Measurements from ENCODE around the gene USP5.

Gene USP5, protein sequence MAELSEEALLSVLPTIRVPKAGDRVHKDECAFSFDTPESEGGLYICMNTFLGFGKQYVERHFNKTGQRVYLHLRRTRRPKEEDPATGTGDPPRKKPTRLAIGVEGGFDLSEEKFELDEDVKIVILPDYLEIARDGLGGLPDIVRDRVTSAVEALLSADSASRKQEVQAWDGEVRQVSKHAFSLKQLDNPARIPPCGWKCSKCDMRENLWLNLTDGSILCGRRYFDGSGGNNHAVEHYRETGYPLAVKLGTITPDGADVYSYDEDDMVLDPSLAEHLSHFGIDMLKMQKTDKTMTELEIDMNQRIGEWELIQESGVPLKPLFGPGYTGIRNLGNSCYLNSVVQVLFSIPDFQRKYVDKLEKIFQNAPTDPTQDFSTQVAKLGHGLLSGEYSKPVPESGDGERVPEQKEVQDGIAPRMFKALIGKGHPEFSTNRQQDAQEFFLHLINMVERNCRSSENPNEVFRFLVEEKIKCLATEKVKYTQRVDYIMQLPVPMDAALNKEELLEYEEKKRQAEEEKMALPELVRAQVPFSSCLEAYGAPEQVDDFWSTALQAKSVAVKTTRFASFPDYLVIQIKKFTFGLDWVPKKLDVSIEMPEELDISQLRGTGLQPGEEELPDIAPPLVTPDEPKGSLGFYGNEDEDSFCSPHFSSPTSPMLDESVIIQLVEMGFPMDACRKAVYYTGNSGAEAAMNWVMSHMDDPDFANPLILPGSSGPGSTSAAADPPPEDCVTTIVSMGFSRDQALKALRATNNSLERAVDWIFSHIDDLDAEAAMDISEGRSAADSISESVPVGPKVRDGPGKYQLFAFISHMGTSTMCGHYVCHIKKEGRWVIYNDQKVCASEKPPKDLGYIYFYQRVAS

DNA sequence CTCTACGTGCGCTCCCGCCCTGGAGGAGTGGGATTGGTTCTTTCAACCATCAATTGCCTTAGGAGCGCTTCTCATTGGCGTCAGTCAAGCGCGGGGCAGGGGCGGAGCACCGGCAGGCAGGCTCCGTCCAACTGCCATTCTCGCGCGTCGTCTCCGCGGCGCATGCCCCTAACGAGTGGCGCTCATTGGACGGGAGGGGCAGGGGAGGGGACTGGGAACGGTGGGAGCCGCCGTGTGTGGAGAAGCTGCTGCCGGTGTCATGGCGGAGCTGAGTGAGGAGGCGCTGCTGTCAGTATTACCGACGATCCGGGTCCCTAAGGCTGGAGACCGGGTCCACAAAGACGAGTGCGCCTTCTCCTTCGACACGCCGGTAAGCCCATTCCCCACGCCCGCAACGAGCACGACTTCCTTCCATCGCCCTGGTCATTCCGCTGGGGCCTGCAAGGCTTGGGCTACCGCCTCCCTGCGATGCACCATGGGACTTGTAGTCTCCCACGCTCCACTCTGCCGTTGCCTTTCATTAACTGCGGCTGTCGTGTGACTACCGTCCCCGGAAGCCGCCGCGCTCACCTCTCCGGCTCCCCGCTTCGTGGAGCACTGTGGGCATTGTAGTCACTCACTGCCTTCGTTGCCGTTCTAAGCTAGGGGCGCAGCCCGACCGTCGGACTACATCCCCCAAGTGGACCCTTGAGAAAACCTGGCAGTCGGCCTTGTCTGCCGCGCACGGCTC is at the start of gene USP5:
USP5 (plus strand) TSS at position 230 of the 730 bp plus-strand sequence; CDS start at position 260, 30 bp downstream.
- peak; percentile 100 for DNase-seq

DNA sequence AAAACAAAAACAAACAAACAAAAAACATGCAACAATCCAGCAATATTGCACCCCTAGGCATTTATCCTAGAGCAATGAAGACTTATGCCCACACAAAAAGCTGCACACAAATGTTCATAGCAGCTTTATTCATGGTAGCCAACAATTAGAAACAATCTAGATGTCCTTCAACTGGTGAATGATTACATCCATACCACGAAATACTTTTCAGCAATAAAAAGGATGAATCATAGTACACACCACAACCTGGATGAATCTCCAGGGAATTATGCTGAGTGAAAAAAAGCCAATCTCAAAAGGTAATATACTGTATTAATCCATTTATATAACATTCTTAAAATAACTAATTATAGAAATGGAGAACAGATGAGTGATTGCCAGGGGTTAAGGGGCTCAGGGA is 44.8 kb upstream of the USP5 start:
- DNase-seq, result no peak

DNA sequence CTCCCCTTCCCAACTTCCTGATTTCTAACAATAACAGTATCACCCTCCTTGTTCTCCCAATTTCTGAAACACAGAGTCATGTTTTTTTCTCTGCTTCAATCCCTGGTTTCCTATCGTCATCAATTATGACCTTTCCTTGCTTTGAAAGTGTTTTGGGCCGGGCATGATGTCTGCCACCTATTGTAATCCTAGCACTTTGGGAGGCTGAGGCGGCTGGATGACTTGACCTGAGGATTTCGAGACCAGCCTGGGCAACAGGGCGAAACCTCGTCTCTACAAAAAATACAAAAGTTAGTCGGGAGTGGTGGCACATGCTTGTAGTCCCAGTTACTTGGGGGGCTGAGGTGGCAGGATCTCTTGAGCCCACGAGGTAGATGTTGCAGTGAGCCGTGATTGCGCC is 42.9 kb upstream of the USP5 start:
- DNase-seq, result no peak

DNA sequence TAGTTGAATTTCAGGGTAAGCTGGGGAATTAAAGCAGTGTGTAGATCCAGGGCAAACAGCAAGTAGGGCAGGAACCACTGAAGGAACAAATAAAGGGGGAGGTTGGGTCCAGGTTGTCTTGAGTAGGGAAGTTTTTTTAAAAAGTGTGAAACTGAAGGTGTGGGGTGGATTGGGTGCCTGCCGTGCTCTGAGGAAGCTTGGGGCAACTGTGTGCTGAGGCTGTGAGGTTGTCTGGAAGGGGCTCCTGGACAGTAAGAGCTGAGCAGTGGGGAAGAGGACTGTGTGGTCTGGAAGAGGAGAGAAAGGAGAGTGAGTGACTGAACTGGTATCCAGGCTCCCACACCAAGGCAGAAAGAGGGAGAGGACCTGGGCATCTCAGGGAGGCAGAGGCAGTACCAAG is 41.2 kb upstream of the USP5 start:
- DNase-seq, result peak; percentile 56

DNA sequence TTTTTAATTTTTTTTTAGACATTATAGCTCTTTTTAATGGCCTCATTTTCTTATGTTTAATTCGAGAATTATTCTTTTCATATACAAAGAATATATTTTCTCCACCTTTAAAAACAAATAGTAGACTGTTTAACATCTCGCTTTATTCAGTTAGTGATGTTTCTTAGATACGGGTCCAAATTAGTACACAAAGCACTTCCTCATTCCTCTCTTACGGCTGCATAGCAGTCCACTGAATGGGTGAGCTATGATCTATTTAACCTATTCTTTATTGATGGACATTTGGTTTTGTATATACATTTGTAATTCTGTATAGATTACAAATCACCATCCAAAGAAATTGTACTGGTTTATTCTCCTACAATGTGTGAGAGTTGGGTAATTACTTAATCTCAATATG is 38.6 kb upstream of the USP5 start:
- DNase-seq, result no peak

DNA sequence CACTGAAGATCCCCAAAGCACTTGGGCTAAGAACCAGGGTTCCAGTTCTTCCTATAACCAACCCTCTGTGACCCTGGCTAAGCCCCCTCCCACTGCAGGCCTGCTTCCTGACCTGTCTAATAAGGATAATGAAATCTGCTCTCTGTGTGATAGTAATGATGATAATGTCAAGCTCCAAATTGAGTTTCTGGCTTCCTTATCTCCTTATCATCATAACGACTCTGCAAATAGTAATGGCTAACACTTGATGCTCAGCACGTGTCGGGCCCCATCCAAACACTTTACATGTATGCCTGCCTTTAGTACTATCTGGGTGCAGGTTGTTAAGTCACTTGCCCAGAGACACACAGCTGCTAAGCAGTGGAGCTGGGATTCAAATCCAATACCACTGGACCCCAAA is 35.4 kb upstream of the USP5 start:
- DNase-seq, result no peak

DNA sequence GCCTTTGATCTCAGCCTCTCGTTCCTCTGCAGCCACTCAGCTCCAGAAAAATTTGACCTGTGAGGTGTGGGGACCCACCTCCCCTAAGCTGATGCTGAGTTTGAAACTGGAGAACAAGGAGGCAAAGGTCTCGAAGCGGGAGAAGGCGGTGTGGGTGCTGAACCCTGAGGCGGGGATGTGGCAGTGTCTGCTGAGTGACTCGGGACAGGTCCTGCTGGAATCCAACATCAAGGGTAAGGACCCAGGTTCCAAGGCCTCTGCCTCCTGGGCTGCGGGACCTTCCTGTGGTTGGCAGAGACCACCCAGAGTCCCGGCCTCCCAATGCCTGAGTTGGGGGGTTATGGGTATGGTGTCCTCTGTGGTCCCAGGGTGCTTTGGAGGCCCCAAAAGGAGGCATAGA is 34.9 kb upstream of the USP5 start:
- DNase-seq, result no peak

DNA sequence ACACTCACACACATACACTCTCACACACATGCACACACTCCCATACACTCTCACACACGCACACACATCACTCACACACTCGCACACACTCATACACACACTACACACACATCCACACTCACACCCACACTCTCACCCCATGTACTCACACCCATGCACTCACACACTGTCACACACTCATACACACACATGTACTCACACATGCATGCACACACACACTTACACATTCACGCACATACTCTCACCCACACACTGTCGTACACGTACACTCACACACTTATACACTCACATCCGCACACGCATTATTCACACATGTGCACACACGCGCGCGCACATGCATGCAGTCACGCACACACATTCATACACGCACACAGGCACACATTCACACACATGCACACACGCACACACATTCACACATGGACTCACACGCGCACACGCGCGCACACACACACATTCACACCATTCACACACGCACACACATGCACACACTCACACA is 34.2 kb upstream of the USP5 start:
- DNase-seq, result no peak

DNA sequence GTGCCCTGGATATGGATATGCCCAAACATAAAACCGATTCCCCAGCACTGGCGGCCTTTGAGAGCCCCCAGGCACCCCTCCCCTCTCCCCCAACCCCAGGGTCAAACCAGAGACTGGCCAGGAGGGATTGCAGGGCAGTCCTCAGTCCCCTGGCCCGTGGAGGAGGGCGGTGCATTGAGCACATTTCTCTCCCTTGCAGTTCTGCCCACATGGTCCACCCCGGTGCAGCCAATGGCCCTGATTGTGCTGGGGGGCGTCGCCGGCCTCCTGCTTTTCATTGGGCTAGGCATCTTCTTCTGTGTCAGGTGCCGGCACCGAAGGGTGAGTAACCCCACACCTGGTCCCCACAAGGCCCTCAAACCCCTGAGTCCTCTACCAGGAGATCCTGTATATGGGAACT is 33.7 kb upstream of the USP5 start:
- peak; percentile 68 for DNase-seq

DNA sequence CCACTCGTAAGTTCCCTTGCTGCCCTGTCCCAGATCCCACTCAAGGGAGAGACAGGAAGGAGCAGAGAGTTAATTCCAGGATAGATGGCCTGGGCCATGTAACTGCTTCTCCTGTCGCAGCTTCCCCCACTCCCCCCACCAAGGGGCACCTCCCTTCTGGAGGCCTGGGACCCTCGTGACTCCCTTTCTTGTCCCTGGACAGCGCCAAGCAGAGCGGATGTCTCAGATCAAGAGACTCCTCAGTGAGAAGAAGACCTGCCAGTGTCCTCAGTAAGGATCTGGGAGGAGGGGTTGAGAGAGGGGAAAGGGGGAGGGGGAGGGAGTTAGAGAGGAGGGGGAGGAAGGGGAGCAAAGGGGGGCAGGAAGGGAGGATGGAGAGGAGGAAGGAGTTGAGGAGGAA is 33.3 kb upstream of the USP5 start:
- DNase-seq, result no peak

DNA sequence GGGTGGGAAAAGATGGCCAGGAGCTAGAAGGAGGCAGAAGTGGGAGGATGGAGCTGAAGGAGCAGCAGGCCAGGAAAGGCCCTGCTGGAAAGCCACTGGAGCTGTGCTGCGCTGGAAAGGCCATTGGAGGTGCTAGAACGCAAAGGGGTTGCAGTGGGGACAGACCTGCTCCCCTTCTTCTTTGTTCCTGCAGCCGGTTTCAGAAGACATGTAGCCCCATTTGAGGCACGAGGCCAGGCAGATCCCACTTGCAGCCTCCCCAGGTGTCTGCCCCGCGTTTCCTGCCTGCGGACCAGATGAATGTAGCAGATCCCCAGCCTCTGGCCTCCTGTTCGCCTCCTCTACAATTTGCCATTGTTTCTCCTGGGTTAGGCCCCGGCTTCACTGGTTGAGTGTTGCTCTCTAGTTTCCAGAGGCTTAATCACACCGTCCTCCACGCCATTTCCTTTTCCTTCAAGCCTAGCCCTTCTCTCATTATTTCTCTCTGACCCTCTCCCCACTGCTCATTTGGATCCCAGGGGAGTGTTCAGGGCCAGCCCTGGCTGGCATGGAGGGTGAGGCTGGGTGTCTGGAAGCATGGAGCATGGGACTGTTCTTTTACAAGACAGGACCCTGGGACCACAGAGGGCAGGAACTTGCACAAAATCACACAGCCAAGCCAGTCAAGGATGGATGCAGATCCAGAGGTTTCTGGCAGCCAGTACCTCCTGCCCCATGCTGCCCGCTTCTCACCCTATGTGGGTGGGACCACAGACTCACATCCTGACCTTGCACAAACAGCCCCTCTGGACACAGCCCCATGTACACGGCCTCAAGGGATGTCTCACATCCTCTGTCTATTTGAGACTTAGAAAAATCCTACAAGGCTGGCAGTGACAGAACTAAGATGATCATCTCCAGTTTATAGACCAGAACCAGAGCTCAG is 32.6 kb upstream of the USP5 start:
- DNase-seq, result peak; percentile 60

DNA sequence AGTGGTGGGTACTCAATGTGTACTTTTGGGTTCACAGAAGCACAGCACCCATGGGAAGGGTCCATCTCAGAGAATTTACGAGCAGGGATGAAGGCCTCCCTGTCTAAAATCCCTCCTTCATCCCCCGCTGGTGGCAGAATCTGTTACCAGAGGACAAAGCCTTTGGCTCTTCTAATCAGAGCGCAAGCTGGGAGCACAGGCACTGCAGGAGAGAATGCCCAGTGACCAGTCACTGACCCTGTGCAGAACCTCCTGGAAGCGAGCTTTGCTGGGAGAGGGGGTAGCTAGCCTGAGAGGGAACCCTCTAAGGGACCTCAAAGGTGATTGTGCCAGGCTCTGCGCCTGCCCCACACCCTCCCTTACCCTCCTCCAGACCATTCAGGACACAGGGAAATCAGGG is 31.8 kb upstream of the USP5 start:
- DNase-seq, result peak; percentile 51

DNA sequence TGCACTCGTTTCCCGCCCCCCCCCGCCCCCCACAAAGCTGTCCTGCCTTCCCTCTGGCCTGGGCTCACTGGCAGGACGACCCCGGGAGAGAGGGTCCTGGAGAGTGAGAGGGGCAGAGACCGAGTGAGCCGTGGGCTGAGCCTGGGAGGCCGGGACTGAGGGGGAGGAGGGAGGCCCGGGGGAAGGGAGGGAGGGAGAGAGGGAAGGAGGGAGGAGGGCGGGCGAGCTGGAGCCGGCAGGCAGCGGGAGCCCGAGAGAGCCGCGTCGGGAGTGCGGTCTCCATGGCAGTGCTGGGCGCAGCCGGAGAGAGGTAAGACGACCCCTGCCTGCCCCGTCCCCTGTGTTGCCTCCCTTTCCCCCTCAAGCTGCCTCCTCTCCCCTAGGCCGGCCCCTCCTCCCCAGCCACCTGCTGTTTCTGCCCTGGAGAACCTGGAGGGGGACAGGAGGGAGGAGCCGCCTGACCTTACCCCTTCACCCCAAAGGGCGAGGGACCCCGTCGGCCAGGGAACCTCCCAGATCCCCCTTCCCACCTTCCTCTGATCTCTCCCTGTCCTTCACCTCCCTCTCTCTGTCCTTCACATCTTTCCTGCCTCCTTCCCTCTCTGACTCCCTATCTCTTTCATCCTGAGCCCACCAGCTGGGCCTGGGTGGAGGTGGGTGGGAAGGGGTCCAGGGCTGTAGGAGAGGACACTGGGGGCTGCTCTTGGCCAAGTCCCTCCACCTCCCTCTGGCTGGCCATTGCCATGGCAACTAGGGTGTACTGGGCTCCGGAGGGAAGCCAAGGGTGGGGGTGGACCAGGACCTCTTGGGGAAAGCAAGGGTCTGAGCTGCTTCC is 30.1 kb upstream of the USP5 start, which contains the start of gene GPR162:
GPR162 (plus strand) TSS at position 231 of the 835 bp plus-strand sequence. CDS start 2,078 bp downstream, outside the sequence.
- peak; percentile 94 for DNase-seq

DNA sequence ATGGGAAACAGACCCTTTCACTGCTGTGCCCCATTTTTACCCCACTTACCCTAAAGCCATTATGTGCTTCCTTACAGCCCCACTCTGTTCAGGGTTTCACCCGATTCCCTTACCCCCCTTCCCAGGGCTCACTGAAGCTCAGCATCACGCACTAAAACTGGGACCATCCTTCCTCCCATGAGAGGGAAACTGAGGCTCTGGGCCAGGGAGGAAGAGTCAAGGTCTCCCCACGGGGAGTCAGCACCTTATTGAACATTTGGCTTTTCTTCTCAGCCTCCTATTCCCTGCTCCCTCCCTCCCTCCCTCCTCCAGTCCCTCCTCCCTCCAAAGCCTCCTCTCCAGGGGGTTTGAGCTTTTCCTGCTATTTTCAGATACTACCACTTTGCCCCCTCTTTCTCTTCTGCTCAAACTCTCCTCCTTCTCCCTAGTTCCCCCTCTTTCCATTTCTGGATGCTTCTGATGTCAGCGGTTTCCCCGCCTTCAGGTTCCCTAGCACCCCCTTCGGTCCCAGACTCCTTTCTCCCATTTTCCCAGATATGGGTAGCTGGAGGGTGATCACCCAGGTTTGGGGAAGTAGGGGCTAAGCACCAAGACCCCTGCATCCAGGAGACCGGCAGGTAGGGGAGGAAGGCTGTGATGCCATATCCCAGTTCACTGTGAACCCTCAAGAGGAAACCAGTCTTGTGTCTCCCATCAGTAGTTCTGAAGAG is 29.4 kb upstream of the USP5 start:
- DNase-seq, result peak; percentile 47

DNA sequence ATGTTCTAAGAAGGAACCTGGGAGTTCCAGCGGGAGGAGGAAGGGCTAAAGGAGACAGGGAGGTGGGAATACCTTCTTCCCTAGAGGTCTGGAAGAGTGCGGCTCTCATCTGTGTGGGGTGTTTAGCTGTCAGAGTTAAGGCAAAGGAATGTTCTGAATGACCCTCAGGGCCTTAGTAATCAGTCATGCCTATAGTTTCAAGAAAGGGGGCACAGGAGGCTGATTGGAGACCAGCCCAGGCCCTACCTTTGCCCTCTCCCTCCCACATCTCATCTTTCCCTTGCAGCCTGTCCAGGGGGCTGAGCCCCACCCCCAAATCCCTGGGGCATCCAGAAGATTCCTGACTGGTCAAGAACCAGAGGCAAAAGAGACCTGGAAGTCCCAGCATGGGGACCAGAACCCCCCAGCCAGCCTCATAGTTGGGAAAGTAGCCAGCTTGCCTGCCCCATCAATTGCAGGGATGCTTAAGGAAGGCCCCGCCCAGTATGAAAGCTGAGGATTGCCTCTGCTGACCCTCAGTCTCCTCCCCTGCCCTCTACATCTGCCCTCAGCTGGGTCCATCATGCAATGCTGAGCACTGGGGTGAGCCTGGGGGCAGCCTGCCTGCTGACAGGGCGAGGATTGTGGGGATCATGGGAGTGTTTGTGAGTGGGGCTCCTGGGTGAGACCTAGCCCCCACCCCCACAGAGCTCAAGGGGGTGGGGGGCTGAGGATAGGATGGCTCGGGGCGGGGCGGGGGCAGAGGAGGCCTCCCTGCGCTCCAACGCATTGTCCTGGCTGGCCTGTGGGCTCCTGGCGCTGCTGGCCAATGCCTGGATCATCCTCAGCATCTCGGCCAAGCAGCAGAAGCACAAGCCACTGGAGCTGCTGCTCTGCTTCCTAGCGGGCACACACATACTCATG is 28.5 kb upstream of the USP5 start:
- peak; percentile 81 for DNase-seq

DNA sequence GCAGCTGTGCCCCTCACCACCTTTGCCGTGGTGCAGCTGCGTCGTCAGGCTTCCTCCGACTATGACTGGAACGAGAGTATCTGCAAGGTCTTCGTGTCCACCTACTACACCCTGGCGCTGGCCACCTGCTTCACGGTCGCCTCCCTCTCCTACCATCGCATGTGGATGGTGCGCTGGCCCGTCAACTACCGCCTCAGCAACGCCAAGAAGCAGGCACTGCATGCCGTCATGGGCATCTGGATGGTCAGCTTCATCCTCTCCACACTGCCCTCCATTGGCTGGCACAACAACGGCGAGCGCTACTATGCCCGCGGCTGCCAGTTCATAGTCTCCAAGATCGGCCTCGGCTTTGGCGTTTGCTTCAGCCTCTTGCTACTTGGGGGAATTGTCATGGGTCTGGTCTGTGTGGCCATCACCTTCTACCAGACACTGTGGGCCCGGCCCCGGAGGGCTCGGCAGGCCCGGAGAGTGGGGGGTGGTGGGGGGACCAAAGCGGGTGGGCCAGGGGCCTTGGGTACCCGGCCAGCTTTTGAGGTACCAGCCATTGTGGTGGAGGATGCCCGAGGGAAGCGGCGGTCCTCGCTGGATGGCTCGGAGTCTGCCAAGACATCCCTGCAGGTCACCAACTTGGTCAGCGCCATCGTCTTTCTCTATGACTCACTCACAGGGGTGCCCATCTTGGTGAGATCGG is 27.7 kb upstream of the USP5 start:
- no peak for DNase-seq

DNA sequence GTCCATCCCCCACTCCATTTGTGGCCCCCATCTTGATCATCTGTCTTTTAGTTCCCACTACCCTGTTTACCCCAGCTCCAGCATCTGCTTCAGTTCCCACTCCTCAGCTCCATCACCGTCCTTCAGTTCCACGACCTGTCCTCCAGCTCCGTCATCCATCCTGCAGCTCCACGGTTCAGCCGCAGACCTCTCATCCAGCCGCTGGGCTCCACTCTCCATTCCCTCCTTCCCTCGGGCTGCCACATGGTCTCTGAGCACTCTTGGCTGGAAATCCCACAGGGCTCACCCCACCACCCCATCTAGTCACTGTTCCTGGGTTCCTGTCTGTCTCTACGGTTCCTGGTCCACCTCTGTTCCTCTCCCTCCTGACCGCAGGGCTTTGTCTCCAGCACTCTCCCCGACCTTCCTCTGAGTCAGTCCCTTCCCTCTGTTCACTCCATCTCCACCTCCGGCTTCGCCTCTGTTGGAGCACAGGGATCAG is 27.0 kb upstream of the USP5 start:
- DNase-seq, result no peak

DNA sequence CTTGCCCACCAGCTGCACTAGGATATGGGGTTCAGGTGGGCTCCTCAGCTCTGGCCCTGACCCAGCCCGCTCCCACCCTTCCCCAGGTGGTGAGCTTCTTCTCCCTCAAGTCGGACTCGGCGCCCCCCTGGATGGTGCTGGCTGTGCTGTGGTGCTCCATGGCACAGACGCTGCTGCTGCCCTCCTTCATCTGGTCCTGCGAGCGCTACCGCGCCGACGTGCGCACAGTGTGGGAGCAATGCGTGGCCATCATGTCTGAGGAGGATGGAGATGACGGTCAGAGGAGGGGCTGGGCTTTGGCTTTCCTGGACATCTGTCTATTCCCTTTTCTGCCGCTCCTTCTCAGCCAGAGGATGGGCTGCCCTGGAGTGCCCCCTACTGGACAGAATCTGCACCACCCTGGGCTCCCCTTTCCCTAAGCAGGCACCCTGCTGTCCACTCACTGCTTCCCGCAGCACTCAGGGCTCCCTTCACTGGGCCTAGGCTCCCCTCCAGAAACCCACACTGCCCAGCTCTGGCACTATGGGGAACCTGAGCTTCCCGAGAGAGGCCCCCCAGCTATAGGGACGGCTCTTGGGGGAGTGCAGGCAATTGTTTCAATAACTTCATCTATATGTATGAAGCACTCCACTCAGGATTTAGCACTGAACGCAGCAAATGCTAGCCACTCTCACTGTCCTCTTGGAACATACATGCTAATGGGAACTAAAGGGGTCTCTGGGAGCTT is 26.4 kb upstream of the USP5 start:
- peak; percentile 96 for DNase-seq
